Liver (tissue), 9 donors: Measurements from ENCODE around the gene VN1R2. TPM values are rescaled to one million over a fixed set of nuclear protein-coding genes. Genes with fewer than 3 reads are reported as not detected.
"Not testable (repeated sequence)": the region's sequence is repeated elsewhere in the genome, so short reads cannot be mapped to it uniquely, and the experiment has no call there.

Experiments used
- DNase-seq: peaks from one replicate; pipeline ENCODE4 v3.0.0-alpha.2; 2017; ENCODE audit warnings: low spot score
- H3K27ac ChIP-seq, 2 donors: one replicate each; pipeline ENCODE4 v1.7.0; 2013; ENCODE audit warnings: inconsistent platforms in 2 of 2, low read length in 2 of 2, control low read depth in 1 of 2, low read depth in 1 of 2, mild to moderate bottlenecking in 1 of 2
- H3K27me3 ChIP-seq, 4 donors: one replicate each; pipeline versions ENCODE4 v1.6.1 to v1.7.0; 2013; ENCODE audit warnings: low read length in 3 of 4, inconsistent platforms in 1 of 4, mild to moderate bottlenecking in 1 of 4, moderate library complexity in 1 of 4; ENCODE audit not compliant: control insufficient read depth in 4 of 4, insufficient read depth in 4 of 4
- H3K36me3 ChIP-seq, 4 donors: one replicate each; pipeline versions ENCODE4 v1.6.1 to v1.7.0; 2013; ENCODE audit warnings: low read length in 3 of 4, mild to moderate bottlenecking in 3 of 4, low read depth in 1 of 4, moderate library complexity in 1 of 4; ENCODE audit not compliant: control insufficient read depth in 4 of 4, insufficient read depth in 3 of 4
- H3K4me1 ChIP-seq, 4 donors: one replicate each; pipeline versions ENCODE4 v1.6.1 to v1.7.0; 2013; ENCODE audit warnings: low read length in 3 of 4, mild to moderate bottlenecking in 3 of 4, moderate library complexity in 1 of 4; ENCODE audit not compliant: control insufficient read depth in 4 of 4, insufficient read depth in 4 of 4
- H3K4me3 ChIP-seq, 3 donors: one replicate each; pipeline versions ENCODE4 v1.6.1 to v1.7.0; 2013; ENCODE audit warnings: low read length in 3 of 3, control low read depth in 1 of 3, low read depth in 1 of 3, mild to moderate bottlenecking in 1 of 3
- H3K9ac ChIP-seq, 2 donors: one replicate each; pipeline ENCODE4 v1.7.0; 2013; ENCODE audit warnings: low read length in 2 of 2, mild to moderate bottlenecking in 2 of 2, moderate library complexity in 2 of 2, control low read depth in 1 of 2, low read depth in 1 of 2
- H3K9me3 ChIP-seq, 4 donors: one replicate each; pipeline versions ENCODE4 v1.6.1 to v1.7.0; 2013; ENCODE audit warnings: low read length in 3 of 4; ENCODE audit not compliant: control insufficient read depth in 4 of 4
- EGR1 ChIP-seq, 2 donors: IDR thresholded peaks; 2 replicates each; pipeline ENCODE4 v1.6.1; 2016 to 2018; ENCODE audit warnings: antibody characterized with exemption in 2 of 2, low read depth in 2 of 2
- GABPA ChIP-seq, 2 donors: IDR thresholded peaks in 1 of 2; conservative IDR thresholded peaks in 1 of 2; 2 replicates each; pipeline ENCODE4 v1.6.1; 2016; ENCODE audit warnings: antibody characterized with exemption in 2 of 2, mild to moderate bottlenecking in 1 of 2, moderate library complexity in 1 of 2
- HNF4A ChIP-seq, 2 donors: conservative IDR thresholded peaks; 2 replicates each; pipeline ENCODE4 v1.6.1; 2016; ENCODE audit warnings: antibody characterized with exemption in 2 of 2, mild to moderate bottlenecking in 2 of 2
- HNF4G ChIP-seq: IDR thresholded peaks from 2 replicates; pipeline ENCODE4 v1.6.1; 2016; ENCODE audit warnings: antibody characterized with exemption
- JUND ChIP-seq, 2 donors: IDR thresholded peaks; 2 replicates each; pipeline ENCODE4 v1.6.1; 2016; ENCODE audit warnings: antibody characterized with exemption in 2 of 2
- NR2F2 ChIP-seq: IDR thresholded peaks from 2 replicates; pipeline ENCODE4 v1.6.1; 2016; ENCODE audit warnings: antibody characterized with exemption
- RAD21 ChIP-seq, 2 donors: IDR thresholded peaks; 2 replicates each; pipeline ENCODE4 v1.6.1; 2016; ENCODE audit warnings: antibody characterized with exemption in 2 of 2, mild to moderate bottlenecking in 2 of 2
- RXRA ChIP-seq, 2 donors: IDR thresholded peaks; 2 replicates each; pipeline ENCODE4 v1.6.1; 2017 to 2018; ENCODE audit warnings: antibody characterized with exemption in 2 of 2, mild to moderate bottlenecking in 1 of 2
- SP1 ChIP-seq: IDR thresholded peaks from 2 replicates; pipeline ENCODE4 v1.6.1; 2018; ENCODE audit warnings: antibody characterized with exemption, mild to moderate bottlenecking
- TAF1 ChIP-seq: conservative IDR thresholded peaks from 2 replicates; pipeline ENCODE4 v1.6.1; 2016; ENCODE audit warnings: antibody characterized with exemption, mild to moderate bottlenecking
- YY1 ChIP-seq: IDR thresholded peaks from 2 replicates; pipeline ENCODE4 v1.6.1; 2016; ENCODE audit warnings: antibody characterized with exemption, mild to moderate bottlenecking
- WGBS: extraction: QIAGEN DNeasy Blood & Tissue Kit; methylation state at CpG from one replicate; pipeline ENCODE4 v1.1.7; 2013; 5-methylcytosine and 5-hydroxymethylcytosine counted together
- polyA plus RNA-seq, 2 donors: library from polyadenylated mRNA; stranded (reverse) in 1 of 2; unstranded in 1 of 2; fragments of 200-250 nt in 1 of 2; fragments of >200 nt in 1 of 2; fragmentation: Nextera tagmentation in 1 of 2; extraction: Ambion mirVana in 1 of 2; gene quantifications; one replicate each; pipeline versions ENCODE4 v1.2.1 to v1.2.3, GENCODE V29; 2013 to 2015
- total RNA-seq, 2 donors: library from RNA; depleted of rRNA; stranded (reverse); fragments of >200 nt; gene quantifications; one replicate each; pipeline ENCODE4 v1.2.3, GENCODE V29; 2014
- TF ChIP-seq, protein P1 (sequence below): fragments of 150-350 bp; IDR thresholded peaks from 2 replicates; pipeline ENCODE4 v1.5.1; 2017; ENCODE audit warnings: improper control_type of control experiment, low read depth, low read length; ENCODE audit not compliant: missing input control
- TF ChIP-seq, protein P2 (sequence below): IDR thresholded peaks from 2 replicates; pipeline ENCODE4 v1.6.1; 2016; ENCODE audit warnings: antibody characterized with exemption, mild to moderate bottlenecking
- TF ChIP-seq, protein P3 (sequence below): IDR thresholded peaks from 2 replicates; pipeline ENCODE4 v1.6.1; 2016; ENCODE audit warnings: antibody characterized with exemption
- TF ChIP-seq, protein P4 (sequence below): IDR thresholded peaks from 2 replicates; pipeline ENCODE4 v1.6.1; 2016; ENCODE audit warnings: antibody characterized with exemption
- TF ChIP-seq, protein P5 (sequence below): IDR thresholded peaks from 2 replicates; pipeline ENCODE4 v1.6.1; 2016; ENCODE audit warnings: antibody characterized with exemption
- donor health status: healthy.
- donor health status: healthy.
- donor health status: healthy.
- donor health status: healthy.
- donor health status: healthy.

The VN1R2 gene
- total and polyA plus RNA-seq, 4 donors = not detected

DNA sequence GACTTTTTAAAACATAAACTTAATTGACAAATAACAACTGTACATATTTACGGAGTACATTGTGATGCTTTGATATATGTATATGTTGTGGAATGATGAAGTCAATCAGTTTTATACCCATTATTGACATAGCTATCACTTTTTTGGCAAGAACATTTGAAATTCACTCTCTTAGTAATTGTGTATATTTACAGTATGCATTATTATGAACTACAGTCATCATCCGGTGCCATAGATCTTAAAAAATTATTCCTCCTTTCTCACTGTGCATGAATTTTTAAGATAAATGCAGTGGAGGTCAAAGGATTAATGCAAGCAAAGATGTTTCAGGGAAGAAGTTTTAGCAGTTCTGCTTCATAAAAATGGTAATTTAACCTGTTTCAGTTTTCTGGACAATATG, 17.4 kb downstream of the VN1R2 start:
- Histone ChIP-seq H3K9me3 (peaks cover 4 to 29% (median 19%) of the 10 kb centered on the region in 4 donors), H3K4me3 (no peak overlapping the region), H3K27me3 (peaks cover 0 to 3% (median 0%) of the 10 kb centered on the region in 4 donors), H3K36me3 (no peaks in the 10 kb centered on the region), H3K27ac (no peak overlapping the region), H3K9ac (no peak overlapping the region), H3K4me1 (no peaks in the 10 kb centered on the region)
- DNase-seq = no peak
- TF ChIP-seq TAF1 (no peak), GABPA (IDR thresholded peaks at IDR 0.05 in 1 of 2, conservative IDR thresholded peaks at IDR 0.05 in 1 of 2) (no peak), NR2F2 (no peak), EGR1 (IDR thresholded peaks at IDR 0.05; ENCODE audit: low read depth in 2 of 2) (no peak), HNF4G (no peak), RXRA (IDR thresholded peaks at IDR 0.05) (no peak), HNF4A (conservative IDR thresholded peaks at IDR 0.05) (no peak), RAD21 (IDR thresholded peaks at IDR 0.05) (no peak), SP1 (no peak), YY1 (no peak), JUND (IDR thresholded peaks at IDR 0.05) (no peak)
- TF ChIP-seq, protein P1, sequence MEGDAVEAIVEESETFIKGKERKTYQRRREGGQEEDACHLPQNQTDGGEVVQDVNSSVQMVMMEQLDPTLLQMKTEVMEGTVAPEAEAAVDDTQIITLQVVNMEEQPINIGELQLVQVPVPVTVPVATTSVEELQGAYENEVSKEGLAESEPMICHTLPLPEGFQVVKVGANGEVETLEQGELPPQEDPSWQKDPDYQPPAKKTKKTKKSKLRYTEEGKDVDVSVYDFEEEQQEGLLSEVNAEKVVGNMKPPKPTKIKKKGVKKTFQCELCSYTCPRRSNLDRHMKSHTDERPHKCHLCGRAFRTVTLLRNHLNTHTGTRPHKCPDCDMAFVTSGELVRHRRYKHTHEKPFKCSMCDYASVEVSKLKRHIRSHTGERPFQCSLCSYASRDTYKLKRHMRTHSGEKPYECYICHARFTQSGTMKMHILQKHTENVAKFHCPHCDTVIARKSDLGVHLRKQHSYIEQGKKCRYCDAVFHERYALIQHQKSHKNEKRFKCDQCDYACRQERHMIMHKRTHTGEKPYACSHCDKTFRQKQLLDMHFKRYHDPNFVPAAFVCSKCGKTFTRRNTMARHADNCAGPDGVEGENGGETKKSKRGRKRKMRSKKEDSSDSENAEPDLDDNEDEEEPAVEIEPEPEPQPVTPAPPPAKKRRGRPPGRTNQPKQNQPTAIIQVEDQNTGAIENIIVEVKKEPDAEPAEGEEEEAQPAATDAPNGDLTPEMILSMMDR = no peak
- TF ChIP-seq, protein P2, sequence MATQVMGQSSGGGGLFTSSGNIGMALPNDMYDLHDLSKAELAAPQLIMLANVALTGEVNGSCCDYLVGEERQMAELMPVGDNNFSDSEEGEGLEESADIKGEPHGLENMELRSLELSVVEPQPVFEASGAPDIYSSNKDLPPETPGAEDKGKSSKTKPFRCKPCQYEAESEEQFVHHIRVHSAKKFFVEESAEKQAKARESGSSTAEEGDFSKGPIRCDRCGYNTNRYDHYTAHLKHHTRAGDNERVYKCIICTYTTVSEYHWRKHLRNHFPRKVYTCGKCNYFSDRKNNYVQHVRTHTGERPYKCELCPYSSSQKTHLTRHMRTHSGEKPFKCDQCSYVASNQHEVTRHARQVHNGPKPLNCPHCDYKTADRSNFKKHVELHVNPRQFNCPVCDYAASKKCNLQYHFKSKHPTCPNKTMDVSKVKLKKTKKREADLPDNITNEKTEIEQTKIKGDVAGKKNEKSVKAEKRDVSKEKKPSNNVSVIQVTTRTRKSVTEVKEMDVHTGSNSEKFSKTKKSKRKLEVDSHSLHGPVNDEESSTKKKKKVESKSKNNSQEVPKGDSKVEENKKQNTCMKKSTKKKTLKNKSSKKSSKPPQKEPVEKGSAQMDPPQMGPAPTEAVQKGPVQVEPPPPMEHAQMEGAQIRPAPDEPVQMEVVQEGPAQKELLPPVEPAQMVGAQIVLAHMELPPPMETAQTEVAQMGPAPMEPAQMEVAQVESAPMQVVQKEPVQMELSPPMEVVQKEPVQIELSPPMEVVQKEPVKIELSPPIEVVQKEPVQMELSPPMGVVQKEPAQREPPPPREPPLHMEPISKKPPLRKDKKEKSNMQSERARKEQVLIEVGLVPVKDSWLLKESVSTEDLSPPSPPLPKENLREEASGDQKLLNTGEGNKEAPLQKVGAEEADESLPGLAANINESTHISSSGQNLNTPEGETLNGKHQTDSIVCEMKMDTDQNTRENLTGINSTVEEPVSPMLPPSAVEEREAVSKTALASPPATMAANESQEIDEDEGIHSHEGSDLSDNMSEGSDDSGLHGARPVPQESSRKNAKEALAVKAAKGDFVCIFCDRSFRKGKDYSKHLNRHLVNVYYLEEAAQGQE = no peak
- TF ChIP-seq, protein P3, sequence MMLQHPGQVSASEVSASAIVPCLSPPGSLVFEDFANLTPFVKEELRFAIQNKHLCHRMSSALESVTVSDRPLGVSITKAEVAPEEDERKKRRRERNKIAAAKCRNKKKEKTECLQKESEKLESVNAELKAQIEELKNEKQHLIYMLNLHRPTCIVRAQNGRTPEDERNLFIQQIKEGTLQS = no peak
- TF ChIP-seq, protein P4, sequence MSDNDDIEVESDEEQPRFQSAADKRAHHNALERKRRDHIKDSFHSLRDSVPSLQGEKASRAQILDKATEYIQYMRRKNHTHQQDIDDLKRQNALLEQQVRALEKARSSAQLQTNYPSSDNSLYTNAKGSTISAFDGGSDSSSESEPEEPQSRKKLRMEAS = no peak
- TF ChIP-seq, protein P5, sequence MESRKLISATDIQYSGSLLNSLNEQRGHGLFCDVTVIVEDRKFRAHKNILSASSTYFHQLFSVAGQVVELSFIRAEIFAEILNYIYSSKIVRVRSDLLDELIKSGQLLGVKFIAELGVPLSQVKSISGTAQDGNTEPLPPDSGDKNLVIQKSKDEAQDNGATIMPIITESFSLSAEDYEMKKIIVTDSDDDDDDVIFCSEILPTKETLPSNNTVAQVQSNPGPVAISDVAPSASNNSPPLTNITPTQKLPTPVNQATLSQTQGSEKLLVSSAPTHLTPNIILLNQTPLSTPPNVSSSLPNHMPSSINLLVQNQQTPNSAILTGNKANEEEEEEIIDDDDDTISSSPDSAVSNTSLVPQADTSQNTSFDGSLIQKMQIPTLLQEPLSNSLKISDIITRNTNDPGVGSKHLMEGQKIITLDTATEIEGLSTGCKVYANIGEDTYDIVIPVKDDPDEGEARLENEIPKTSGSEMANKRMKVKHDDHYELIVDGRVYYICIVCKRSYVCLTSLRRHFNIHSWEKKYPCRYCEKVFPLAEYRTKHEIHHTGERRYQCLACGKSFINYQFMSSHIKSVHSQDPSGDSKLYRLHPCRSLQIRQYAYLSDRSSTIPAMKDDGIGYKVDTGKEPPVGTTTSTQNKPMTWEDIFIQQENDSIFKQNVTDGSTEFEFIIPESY = no peak
- 94% methylated on average over 2 of the region's 2 CpGs for WGBS

DNA sequence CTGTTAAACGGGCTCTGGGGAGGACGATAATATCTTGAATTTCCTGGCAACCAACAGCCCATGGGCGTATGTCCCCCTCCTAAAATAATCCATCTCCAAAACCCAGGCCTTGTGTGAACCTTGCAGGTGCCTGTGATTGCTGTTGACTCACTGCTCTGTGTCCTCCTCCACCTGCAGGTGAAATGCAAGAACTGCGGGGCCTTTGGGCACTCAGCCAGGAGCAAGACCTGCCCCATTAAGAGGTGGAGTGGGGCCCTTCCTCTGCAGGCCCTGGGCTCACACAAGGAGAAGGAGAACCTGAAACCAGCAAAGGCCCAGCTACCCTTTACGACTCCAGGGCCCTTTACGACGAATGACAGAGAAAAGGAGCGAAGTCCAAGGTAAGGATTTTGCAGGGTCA, 23.9 kb downstream of the VN1R2 start:
- 55% methylated on average over 2 of the region's 8 CpGs for WGBS
- not testable (repeated sequence) for H3K27ac ChIP-seq, DNase-seq, H3K4me1 ChIP-seq, H3K9ac ChIP-seq, H3K36me3 ChIP-seq, H3K9me3 ChIP-seq, H3K4me3 ChIP-seq, H3K27me3 ChIP-seq
